WTC11 (cell line): ENCODE measurements around the gene PNMA8C.

Experiments used
- ELF4 ChIP-seq: sonication (generic); formaldehyde crosslinking; IDR thresholded peaks from 2 replicates; pipeline ENCODE4 v1.8.1; 2022; ENCODE audit warnings: low read depth, mild to moderate bottlenecking, moderate library complexity, missing genetic modification reagents
- ETV6 ChIP-seq: sonication (generic); formaldehyde crosslinking; IDR thresholded peaks from 2 replicates; pipeline ENCODE4 v1.8.1; 2022; ENCODE audit warnings: mild to moderate bottlenecking, missing genetic modification reagents
- GABPB1 ChIP-seq: sonication (generic); formaldehyde crosslinking; IDR thresholded peaks from 2 replicates; pipeline ENCODE4 v1.8.1; 2023; ENCODE audit warnings: mild to moderate bottlenecking, missing genetic modification reagents
- KAT7 ChIP-seq: sonication (generic); formaldehyde crosslinking; IDR thresholded peaks from 2 replicates; pipeline ENCODE4 v1.8.1; 2023; ENCODE audit warnings: missing genetic modification reagents, mild to moderate bottlenecking, borderline replicate concordance
- RORB ChIP-seq: fragments of 250-450 bp; sonication (Bioruptor Pico); IDR thresholded peaks from 2 replicates; pipeline ENCODE4 v1.9.0; 2021; ENCODE audit warnings: mild to moderate bottlenecking
- TCF7 ChIP-seq: sonication (generic); formaldehyde crosslinking; IDR thresholded peaks from 2 replicates; pipeline ENCODE4 v1.8.0; 2022; ENCODE audit warnings: mild to moderate bottlenecking, low read depth, missing genetic modification reagents, moderate library complexity
- ZNF121 ChIP-seq: sonication (generic); formaldehyde crosslinking; IDR thresholded peaks from 2 replicates; pipeline ENCODE4 v1.8.0; 2023; ENCODE audit warnings: missing genetic modification reagents
- TF ChIP-seq, protein P1 (sequence below): sonication (generic); formaldehyde crosslinking; conservative IDR thresholded peaks from 2 replicates; pipeline ENCODE4 v1.8.1; 2022; ENCODE audit warnings: mild to moderate bottlenecking, missing genetic modification reagents
- TF ChIP-seq, protein P2 (sequence below): fragments of 200-600 bp; IDR thresholded peaks from 2 replicates; pipeline ENCODE4 v1.8.0; 2022; ENCODE audit warnings: antibody characterized with exemption
- TF ChIP-seq, protein P3 (sequence below): sonication (generic); formaldehyde crosslinking; IDR thresholded peaks from 2 replicates; pipeline ENCODE4 v1.8.0; 2022; ENCODE audit warnings: mild to moderate bottlenecking, missing genetic modification reagents
- TF ChIP-seq, protein P4 (sequence below): sonication (generic); formaldehyde crosslinking; IDR thresholded peaks from 2 replicates; pipeline ENCODE4 v1.8.1; 2022; ENCODE audit warnings: low read depth, missing genetic modification reagents, borderline replicate concordance

DNA sequence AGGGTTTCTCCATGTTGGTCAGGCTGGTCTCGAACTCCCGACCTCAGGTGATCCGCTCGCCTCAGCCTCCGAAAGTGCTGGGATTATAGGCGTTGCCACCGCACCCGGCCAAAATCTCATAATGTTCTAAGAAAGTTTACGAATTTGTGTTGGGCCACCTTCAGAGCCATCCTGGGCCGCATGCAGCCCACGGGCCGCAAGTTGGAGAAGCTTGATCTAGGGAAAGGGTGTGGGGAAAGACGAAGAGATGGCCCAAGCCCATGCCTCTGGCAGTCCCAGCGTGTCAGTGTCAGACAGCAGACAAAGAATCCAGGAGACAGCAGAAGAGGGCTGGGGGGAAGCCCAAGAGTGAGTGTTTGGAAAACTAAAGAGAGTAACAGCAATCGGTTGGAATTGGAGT is 17.3 kb upstream of the PNMA8C start:
- TF ChIP-seq, protein P1, sequence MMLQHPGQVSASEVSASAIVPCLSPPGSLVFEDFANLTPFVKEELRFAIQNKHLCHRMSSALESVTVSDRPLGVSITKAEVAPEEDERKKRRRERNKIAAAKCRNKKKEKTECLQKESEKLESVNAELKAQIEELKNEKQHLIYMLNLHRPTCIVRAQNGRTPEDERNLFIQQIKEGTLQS (CRISPR knock-in tag), result no peak
- TF ChIP-seq, protein P2, sequence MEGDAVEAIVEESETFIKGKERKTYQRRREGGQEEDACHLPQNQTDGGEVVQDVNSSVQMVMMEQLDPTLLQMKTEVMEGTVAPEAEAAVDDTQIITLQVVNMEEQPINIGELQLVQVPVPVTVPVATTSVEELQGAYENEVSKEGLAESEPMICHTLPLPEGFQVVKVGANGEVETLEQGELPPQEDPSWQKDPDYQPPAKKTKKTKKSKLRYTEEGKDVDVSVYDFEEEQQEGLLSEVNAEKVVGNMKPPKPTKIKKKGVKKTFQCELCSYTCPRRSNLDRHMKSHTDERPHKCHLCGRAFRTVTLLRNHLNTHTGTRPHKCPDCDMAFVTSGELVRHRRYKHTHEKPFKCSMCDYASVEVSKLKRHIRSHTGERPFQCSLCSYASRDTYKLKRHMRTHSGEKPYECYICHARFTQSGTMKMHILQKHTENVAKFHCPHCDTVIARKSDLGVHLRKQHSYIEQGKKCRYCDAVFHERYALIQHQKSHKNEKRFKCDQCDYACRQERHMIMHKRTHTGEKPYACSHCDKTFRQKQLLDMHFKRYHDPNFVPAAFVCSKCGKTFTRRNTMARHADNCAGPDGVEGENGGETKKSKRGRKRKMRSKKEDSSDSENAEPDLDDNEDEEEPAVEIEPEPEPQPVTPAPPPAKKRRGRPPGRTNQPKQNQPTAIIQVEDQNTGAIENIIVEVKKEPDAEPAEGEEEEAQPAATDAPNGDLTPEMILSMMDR, result no peak
- TF ChIP-seq ELF4, result no peak
- no peak for TF ChIP-seq ZNF121 (CRISPR knock-in tag)
- TF ChIP-seq, protein P3, sequence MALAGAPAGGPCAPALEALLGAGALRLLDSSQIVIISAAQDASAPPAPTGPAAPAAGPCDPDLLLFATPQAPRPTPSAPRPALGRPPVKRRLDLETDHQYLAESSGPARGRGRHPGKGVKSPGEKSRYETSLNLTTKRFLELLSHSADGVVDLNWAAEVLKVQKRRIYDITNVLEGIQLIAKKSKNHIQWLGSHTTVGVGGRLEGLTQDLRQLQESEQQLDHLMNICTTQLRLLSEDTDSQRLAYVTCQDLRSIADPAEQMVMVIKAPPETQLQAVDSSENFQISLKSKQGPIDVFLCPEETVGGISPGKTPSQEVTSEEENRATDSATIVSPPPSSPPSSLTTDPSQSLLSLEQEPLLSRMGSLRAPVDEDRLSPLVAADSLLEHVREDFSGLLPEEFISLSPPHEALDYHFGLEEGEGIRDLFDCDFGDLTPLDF (CRISPR knock-in tag), result no peak
- TF ChIP-seq, protein P4, sequence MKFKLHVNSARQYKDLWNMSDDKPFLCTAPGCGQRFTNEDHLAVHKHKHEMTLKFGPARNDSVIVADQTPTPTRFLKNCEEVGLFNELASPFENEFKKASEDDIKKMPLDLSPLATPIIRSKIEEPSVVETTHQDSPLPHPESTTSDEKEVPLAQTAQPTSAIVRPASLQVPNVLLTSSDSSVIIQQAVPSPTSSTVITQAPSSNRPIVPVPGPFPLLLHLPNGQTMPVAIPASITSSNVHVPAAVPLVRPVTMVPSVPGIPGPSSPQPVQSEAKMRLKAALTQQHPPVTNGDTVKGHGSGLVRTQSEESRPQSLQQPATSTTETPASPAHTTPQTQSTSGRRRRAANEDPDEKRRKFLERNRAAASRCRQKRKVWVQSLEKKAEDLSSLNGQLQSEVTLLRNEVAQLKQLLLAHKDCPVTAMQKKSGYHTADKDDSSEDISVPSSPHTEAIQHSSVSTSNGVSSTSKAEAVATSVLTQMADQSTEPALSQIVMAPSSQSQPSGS (CRISPR knock-in tag), result no peak
- no peak for TF ChIP-seq GABPB1 (CRISPR knock-in tag)
- TF ChIP-seq KAT7 (CRISPR knock-in tag), result no peak
- no peak for TF ChIP-seq RORB (CRISPR knock-in tag)
- TF ChIP-seq TCF7 (CRISPR knock-in tag), result no peak
- TF ChIP-seq ETV6, result no peak
